ENCODE measurements around the gene LONRF3. TPM values are rescaled to one million over a fixed set of nuclear protein-coding genes. Genes with fewer than 3 reads are reported as not detected.

The LONRF3 gene
- total and polyA plus RNA-seq, 12 donors = 1.3 to 9.8 (median 7.4) TPM

DNA sequence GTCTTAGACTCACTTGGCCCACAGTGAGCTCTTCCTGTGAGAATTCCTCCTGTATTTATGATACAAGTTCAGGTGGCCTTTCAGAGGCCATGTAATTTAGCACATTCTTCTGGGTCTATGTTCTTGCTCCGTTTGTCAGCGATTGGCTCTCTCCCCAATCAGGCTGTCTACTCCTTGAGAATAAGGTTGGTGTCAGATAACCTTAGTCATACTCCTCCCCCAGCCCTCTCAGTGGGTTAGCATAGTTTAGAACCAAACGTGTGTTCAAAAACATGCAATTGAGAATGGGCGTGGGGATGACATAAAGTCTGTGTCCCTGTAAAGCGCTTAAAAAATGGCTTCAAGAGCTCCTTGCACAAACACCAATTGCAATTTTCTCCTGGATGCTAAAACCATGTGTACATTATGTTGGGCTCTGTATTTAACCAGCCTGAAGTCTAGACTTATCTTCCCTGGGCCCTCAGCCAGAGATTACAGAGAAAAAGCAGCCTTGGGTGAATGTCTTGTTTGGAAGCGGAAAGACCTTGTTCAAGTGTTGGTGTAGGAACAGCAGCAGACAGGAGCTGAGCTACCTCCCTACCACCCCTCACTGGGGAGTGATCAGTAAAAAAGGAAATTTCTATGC lies 88.4 kb downstream of the LONRF3 start:
- 52 to 56% (median 54%) methylated on average over 6 of the region's 6 CpGs for WGBS, 4 donors
- no peak for TF ChIP-seq POLR2A (IDR thresholded peaks at IDR 0.05)
- TF ChIP-seq, protein P1, sequence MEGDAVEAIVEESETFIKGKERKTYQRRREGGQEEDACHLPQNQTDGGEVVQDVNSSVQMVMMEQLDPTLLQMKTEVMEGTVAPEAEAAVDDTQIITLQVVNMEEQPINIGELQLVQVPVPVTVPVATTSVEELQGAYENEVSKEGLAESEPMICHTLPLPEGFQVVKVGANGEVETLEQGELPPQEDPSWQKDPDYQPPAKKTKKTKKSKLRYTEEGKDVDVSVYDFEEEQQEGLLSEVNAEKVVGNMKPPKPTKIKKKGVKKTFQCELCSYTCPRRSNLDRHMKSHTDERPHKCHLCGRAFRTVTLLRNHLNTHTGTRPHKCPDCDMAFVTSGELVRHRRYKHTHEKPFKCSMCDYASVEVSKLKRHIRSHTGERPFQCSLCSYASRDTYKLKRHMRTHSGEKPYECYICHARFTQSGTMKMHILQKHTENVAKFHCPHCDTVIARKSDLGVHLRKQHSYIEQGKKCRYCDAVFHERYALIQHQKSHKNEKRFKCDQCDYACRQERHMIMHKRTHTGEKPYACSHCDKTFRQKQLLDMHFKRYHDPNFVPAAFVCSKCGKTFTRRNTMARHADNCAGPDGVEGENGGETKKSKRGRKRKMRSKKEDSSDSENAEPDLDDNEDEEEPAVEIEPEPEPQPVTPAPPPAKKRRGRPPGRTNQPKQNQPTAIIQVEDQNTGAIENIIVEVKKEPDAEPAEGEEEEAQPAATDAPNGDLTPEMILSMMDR (IDR thresholded peaks at IDR 0.05) = no peak
- Histone ChIP-seq H3K4me3 (no peak overlapping the region), H3K9me3 (replicated peaks in 1 of 3) (no peaks in the 10 kb centered on the region), H3K4me1 (replicated peaks in 1 of 2) (no peaks in the 10 kb centered on the region), H3K27ac (no peak overlapping the region), H3K27me3 (peaks cover 11% of the 10 kb centered on the region), H3K36me3 (replicated peaks in 1 of 2) (no peaks in the 10 kb centered on the region)
- intact Hi-C loops (cut with DNase I) = no loop called here
- DNase-seq = peak in 1 of 7 donors; percentile 2

DNA sequence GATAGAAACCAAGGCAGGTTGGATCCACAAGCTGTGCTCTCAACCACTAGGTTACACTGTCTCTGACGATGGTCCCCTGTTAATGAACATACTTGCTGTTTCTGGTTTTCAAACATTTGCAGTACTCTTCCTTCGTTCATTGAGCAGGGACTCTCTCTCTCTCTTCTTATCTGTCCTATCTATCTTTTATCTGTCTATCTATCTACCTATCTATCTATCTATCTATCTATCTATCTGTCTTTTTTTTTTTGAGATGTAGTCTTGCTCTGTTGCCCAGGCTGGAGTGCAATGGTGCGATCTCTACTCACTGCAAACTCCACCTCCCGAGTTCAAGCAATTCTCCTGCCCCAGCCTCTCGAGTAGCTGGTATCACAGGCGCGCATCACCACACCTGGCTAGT lies 89.0 kb downstream of the LONRF3 start:
- H3K27ac ChIP-seq = no peak overlapping the region
- no peaks in the 10 kb centered on the region for H3K36me3 ChIP-seq (replicated peaks in 1 of 2)
- H3K4me1 ChIP-seq (replicated peaks in 1 of 2) = no peaks in the 10 kb centered on the region
- TF ChIP-seq POLR2A (IDR thresholded peaks at IDR 0.05) = no peak
- TF ChIP-seq, protein P1 (IDR thresholded peaks at IDR 0.05) = no peak
- WGBS, 4 donors = 83 to 88% (median 85%) methylated on average over 7 of the region's 7 CpGs
- no peak overlapping the region for H3K4me3 ChIP-seq
- H3K27me3 ChIP-seq = peaks cover 10% of the 10 kb centered on the region
- DNase-seq = no peak
- intact Hi-C loops (cut with DNase I) = no loop called here
- H3K9me3 ChIP-seq (replicated peaks in 1 of 3) = no peaks in the 10 kb centered on the region

DNA sequence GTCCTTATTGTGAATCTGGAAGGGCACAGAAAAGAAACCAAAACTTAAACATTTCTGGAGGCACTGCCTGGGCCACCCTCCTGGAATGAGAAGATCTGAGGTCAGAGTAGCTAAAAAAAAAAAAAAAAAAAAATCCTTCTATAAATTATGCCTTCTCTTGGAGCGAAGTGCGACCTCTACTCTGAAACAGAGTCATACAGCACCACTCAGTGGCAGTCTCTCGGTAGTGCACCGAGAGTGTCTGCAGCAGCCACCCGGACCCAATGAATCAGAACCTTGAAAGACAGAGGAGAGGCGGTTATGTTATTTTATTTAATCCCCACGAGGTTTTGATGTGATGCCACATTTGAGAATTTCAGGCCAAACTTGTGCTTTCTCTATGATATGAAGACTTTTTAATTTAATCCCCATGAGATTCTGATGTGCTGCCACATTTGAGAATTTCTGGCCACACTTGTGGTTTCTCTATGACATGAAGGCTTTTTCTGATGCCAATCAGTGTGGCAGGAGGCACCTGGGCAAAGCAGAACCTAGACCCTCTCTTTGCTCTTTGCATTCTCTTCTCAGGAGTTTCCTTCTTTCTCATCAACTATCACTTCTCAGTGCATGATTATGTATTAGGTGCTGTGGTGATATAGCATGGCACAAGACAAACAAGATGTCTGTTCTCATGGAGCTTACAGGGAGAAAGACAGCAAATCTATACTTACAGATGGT lies 92.8 kb downstream of the LONRF3 start:
- Histone ChIP-seq H3K9me3 (replicated peaks in 1 of 3) (no peaks in the 10 kb centered on the region), H3K36me3 (replicated peaks in 1 of 2) (no peaks in the 10 kb centered on the region), H3K4me1 (replicated peaks in 1 of 2) (no peaks in the 10 kb centered on the region), H3K27me3 (peaks cover 13% of the 10 kb centered on the region), H3K4me3 (no peak overlapping the region), H3K27ac (no peak overlapping the region)
- 0 to 5% (median 2%) methylated on average over 7 of the region's 7 CpGs for WGBS, 4 donors
- intact Hi-C loops (cut with DNase I) = loop anchor here in 1 of 2 donors (5.0 kb wide), 2 partner anchors 60 to 220 kb away; no protein-coding TSS in a partner anchor
- TF ChIP-seq POLR2A (IDR thresholded peaks at IDR 0.05) = no peak
- TF ChIP-seq, protein P1 (IDR thresholded peaks at IDR 0.05) = peak; percentile 50 to 85 (median 71)
- DNase-seq = peak; percentile 66 to 89 (median 82)

Other genes with a start within 250 kb of the LONRF3 start
- 10 to 100 TPM; 25.0 to 93.6 (median 51.7) TPM for gene IL13RA1, start 247.0 kb upstream of the LONRF3 start, total RNA-seq
- 10 to 100 TPM; 19.0 to 71.3 (median 26.2) TPM for gene IL13RA1, start 247.0 kb upstream of the LONRF3 start, polyA plus RNA-seq
- gene ZCCHC12, start 150.8 kb upstream of the LONRF3 start, total RNA-seq = 1 to 10 TPM in 6 of 9 donors, under 1 TPM in 2, not detected in 1; 0.54 to 5.1 (median 1.5) TPM
- gene ZCCHC12, start 150.8 kb upstream of the LONRF3 start, polyA plus RNA-seq = 1 to 10 TPM in 2 of 3 donors, under 1 TPM in 1; 0.77 to 10.0 (median 1.8) TPM
- gene CT47C1, start 98.4 kb downstream of the LONRF3 start, total RNA-seq = not detected
- gene CT47C1, start 98.4 kb downstream of the LONRF3 start, polyA plus RNA-seq = not detected
- gene KIAA1210, start 153.2 kb downstream of the LONRF3 start, total RNA-seq = 10 to 100 TPM in 2 of 9 donors, 1 to 10 TPM in 4, under 1 TPM in 3; 0.56 to 12.9 (median 3.2) TPM
- 1 to 10 TPM; 1.9 to 3.1 (median 2.3) TPM for gene KIAA1210, start 153.2 kb downstream of the LONRF3 start, polyA plus RNA-seq

Measured in adrenal gland (tissue), 12 donors.